ENCODE measurements around the gene SLC40A1.
"Not testable (repeated sequence)": the region's sequence is repeated elsewhere in the genome, so short reads cannot be mapped to it uniquely, and the experiment has no call there.

DNA sequence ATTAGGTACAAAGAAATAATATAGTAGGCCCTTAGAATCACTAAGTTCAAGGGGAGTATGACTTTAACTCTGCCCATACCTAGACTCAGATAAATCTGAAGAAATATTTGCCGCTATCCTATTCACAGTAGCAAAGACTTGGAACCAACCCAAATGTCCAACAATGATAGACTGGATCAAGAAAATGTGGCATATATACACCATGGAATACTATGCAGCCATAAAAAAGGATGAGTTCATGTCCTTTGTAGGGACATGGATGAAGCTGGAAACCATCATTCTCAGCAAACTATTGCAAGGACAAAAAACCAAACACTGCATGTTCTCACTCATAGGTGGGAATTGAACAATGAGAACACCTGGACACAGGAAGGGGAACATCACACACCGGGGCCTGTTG lies 21.1 kb upstream of the SLC40A1 start:
- TF ChIP-seq POLR2A (IDR thresholded peaks at IDR 0.05; ENCODE audit: low read depth, low read length); POLR2AphosphoS2 (IDR thresholded peaks at IDR 0.05; ENCODE audit: low read depth, low read length); SRF (IDR thresholded peaks at IDR 0.05; ENCODE audit: low read depth in 2 of 2, low read length in 2 of 2); MTA2 (IDR thresholded peaks at IDR 0.05; ENCODE audit: low read depth): not testable (repeated sequence)
- TF ChIP-seq, protein P1, sequence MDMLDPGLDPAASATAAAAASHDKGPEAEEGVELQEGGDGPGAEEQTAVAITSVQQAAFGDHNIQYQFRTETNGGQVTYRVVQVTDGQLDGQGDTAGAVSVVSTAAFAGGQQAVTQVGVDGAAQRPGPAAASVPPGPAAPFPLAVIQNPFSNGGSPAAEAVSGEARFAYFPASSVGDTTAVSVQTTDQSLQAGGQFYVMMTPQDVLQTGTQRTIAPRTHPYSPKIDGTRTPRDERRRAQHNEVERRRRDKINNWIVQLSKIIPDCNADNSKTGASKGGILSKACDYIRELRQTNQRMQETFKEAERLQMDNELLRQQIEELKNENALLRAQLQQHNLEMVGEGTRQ (IDR thresholded peaks at IDR 0.05; ENCODE audit: borderline replicate concordance, low read depth, low read length), result not testable (repeated sequence)

All from GM12878 (cell line).